GM18508 (cell line): ENCODE results near the gene IFT22.
"Not testable (repeated sequence)": the region's sequence is repeated elsewhere in the genome, so short reads cannot be mapped to it uniquely, and the experiment has no call there.

ENCODE experiments used
- ATAC-seq: cut with Tn5 transposase; IDR thresholded peaks from one replicate; pipeline ENCODE4 v1.9.1; 2021; ENCODE audit warnings: moderate number of reproducible peaks; ENCODE audit not compliant: insufficient read depth, unreplicated experiment

The IFT22 gene

DNA sequence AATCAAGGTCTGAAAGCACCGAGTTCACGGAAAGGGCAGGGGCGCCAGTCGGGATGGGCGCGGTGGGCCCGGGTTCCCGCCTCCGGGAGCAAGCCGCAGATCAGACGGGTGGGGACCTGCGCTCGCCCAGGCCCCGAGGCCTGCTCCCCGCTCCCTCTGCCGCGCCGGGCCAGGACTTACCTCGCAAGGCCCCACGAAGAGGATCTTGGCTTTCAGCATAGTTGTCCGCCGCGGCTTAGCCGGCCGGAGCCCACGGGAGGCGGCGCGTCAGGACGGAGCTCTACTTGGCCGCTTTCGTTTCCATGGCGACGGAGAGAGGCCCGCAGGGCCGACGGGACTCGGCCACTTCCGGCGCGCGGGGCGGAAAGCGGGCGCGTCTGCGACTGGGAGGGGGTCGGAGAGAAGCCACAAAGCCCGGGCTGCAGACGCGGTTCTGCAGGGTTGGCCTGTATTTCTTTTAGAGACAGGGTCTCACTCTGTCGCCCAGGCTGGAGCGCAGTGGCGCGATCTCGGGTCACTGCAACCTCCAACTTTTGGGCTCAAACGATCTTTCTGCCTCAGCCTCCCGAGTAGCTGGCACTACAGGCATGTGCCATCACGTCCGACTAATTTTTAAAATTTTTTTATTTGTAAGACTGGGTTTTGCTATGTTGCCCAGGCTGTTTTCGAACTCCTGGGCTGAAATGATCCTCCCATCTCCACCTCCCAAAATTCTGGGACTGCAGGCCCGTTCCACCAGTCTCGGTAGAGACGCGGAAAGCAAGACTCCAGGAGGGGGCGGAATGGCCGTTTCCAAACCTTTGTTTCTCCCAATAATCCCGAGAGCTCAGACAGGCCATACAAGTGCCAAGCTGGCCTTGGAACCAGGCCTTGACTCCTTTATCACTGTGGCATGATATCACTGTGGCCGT is at the start of gene IFT22:
IFT22 (minus strand) TSS at position 322 of the 911 bp plus-strand sequence; CDS start at position 219, 103 bp downstream.
- ATAC-seq = peak; percentile 49

GRCh38 chr7:101370836-101371235 is 49.2 kb upstream of the IFT22 start:
- ATAC-seq = no peak

GRCh38 chr7:101368422-101369165 is 47.0 kb upstream of the IFT22 start:
- ATAC-seq = no peak

DNA sequence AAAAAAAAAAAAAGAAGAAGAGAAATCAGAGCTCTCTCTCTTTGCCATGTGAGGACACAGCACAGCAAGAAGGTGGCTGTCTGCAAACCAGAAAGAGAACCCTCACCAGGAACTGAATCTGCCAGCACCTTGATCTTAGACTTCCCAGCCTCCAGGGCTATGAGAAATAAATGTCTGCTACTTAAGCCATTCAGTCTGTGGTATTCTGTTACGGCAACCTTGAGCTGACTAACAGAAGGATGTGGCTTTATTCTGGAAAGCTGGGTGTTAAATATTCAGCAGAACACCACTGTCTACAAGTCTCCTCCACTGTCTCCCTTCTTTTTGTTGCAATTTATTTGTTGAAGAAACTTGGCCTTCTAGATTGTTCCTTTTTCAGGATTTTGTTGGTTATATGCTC is 46.1 kb upstream of the IFT22 start:
- no peak for ATAC-seq

DNA sequence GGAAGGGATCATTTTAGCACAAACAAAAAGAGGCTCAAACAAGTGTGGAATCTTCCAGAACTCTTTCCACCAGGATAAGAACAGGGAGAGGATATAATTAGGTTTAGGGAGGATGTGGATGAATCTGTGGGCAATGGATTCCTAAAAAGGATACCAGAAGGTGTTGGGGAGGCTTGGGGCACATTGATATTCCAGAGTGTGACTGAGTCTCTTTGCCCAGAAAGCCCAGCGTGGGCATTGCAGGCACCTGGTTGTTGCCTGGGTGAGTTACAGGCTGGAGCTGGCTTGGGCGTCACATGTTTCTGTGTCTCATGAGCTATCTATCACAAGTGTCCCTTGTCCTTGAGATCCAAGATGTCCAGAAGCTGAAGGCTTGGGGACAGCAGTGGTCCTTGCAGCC is 44.3 kb upstream of the IFT22 start:
- ATAC-seq = no peak

DNA sequence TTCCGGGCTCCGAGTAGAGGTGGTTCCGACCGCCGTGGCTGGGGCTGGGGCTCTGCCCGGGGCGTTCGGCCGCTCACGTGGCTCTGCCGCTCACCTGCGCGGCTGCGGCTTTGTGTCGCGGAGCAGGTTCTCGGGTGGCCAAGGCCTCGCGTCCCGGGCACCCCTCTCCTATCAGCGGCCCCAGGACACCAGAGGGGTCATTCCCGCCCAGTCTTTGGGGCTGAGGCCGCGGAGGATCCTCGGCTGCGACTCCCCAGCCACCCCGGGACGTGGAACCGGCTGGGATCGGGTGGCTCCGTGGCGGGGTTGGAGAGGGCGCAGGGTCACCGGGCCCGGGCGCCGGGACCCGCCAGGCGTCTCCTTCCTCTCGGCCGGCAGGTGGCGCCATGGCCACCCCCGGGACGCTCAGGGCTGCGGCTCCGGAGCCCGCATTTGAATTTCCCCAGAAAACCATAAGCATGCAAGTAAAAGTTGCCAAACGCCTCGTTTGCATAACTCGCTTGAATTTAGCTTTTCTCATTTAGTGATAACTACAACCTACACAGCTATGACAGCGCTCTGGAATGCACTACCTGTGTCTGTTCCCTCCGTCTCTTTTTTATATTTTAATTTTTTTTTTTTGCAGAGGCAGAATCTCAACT is 42.2 kb upstream of the IFT22 start:
- no peak for ATAC-seq

DNA sequence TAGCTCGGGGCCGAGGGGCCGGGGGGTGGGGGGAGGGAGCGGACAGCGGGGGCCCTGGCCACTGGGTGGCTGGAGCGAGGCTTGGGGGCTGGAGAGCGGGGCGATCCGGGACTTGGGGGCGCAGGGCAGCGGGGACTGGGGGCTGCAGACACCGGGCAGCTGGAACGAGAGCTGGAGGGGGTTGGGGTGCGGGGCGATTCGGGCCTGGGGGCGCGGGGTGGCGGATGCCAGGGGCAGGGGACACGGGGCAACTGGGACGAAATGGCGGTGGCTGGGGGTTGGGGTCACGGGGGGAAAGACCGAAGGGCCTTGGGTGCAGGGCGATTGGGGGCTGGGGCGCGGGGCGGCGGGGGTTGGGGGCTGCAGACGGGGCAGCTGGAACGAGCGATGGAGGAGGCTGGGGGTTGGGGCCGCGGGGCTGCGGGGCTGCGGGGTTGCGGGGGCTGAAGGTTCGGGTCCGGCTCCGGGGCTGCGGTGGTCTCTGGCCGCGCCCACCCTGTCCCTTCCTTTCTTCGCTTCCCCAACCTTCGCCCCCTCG is 41.7 kb upstream of the IFT22 start:
- ATAC-seq = no peak

DNA sequence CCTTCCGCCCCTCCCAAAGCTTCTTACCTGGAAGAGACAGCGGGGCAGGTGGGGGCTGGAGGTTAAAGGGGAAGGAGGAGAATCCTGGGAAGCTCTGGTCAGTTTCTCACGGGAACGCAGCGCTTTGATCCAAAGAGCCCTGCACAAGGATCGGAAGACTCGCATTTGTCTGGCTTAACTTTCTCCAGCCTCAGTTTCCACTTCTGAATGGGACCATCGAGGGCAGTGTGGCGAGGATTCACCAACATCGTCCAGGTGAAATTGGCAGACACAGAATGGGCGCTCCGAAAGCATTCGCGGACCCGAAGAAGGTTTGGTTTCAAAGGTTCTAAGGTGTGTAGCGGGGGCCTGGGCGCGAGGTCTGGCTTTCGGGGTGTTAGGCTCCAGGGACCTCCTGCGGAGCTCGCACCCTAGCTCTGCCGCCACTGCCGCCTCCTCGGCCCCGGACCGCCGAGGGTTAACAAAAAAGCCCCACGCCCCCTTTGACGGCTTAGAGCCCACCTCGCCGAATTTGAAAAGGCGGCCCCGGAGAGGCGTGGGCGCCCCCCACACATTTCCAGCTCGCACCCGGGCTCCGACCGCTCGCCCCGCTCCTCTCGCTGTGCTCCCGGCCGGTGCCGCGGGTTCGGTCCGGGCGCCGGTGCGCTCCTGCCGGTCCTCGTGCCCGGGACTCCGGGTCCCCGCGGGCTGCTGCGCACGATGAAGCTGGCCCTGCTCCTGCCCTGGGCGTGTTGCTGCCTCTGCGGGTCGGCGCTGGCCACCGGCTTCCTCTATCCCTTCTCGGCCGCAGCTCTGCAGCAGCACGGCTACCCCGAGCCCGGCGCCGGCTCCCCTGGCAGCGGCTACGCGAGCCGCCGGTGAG is 41.0 kb upstream of the IFT22 start, which contains the start of gene COL26A1:
COL26A1 (plus strand) TSS at position 542 of the 862 bp plus-strand sequence; CDS start at position 700, 158 bp downstream.
- no peak for ATAC-seq

DNA sequence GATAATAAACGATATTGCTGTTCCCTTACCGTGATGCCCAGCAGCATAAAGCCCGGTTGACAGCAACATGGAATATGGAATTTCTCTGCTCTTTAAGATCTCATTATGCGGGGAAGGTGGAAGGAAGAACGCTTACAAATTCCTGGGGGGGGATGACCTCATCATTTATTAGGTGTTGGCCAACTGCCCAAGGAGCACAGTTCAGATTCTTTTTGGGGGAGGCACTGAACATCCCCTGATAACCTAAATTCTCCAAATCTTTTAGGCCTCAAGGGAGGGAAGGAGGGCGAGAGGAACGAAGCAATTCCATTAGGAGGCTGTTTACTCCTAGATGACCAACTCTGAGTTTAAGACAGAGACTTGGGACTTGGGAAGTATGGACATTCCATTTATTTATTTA is 35.8 kb upstream of the IFT22 start:
- ATAC-seq = no peak

- no peak for ATAC-seq
Measured at GRCh38 chr7:101352920-101353308, 31.3 kb upstream of the IFT22 start.

DNA sequence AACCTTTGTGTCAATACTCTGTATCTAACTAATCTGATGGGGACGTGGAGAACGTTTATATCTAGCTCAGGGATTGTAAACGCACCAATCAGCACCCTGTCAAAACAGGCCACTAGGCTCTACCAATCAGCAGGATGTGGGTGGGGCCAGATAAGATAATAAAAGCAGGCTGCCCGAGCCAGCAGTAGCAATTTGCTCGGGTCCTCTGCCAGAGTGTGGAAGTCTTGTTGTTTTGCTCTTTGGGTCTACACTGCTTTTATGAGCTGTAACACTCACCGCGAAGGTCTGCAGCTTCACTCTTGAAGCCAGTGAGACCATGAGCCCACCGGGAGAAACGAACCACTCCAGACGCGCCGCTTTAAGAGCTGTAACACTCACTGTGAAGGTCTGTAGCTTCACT is 27.7 kb upstream of the IFT22 start:
- ATAC-seq = not testable (repeated sequence)

DNA sequence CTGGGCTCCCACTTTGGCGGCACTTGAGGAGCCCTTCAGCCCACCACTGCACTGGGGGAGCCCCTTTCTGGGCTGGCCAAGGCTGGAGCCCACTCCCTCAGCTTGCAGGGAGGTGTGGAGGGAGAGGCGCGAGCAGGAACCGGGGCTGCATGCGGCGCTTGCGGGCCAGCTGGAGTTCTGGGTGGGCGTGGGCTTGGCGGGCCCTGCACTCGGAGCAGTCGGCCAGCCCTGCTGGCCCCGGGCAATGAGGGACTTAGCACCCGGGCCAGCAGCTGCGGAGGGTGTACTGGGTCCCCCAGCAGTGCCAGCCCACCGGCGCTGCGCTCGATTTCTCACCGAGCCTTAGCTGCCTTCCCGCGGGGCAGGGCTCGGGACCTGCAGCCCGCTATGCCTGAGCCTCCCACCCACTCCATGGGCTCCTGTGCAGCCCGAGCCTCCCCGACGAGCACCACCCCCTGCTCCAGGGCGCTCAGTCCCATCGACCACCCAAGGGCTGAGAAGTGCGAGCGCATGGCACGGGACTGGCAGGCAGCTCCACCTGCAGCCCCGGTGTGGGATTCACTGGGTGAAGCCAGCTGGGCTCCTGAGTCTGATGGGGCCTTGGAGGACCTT is 26.9 kb upstream of the IFT22 start:
- ATAC-seq = not testable (repeated sequence)

- no peak for ATAC-seq
Measured at GRCh38 chr7:101347477-101347876, 25.9 kb upstream of the IFT22 start.

GRCh38 chr7:101342892-101343291 is 21.3 kb upstream of the IFT22 start:
- no peak for ATAC-seq

DNA sequence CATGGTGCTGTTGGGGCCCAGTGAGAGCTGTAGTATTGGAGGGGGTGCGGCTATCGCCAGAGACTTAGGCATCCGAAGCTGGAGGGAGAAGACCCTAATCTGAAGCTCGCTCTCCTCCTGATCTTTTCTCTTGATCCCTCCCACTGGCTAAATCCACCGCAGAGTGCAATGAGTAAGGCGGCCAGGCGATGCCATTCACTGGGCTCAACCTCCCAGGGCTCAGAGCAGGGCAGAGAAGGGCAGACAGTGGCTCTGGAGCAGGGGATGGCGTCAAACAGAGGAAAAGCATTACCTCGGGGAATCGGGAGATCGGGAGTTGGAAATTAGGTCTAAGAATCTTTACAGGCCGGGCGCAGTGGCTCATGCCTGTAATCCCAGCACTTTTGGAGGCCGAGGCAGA is 18.8 kb upstream of the IFT22 start:
- ATAC-seq = no peak

DNA sequence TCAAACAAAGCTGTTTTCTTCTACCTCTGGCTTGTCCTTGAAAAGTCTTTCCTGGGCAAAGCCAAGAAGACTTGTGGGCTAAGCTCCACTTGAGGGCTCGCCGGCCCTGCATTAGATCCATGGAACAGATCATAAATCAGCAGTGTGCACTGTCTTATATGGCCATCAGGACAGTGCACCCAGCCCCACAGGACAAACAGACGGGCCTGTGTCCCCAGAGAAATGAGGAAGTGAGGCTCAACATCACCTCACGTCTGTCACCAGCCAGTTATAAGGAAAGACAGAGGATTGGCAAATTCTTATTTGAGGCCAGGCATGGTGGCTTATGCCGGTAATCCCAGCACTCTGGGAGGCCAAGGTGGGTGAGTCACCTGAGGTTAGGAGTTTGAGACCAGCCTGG is 12.3 kb upstream of the IFT22 start:
- no peak for ATAC-seq

DNA sequence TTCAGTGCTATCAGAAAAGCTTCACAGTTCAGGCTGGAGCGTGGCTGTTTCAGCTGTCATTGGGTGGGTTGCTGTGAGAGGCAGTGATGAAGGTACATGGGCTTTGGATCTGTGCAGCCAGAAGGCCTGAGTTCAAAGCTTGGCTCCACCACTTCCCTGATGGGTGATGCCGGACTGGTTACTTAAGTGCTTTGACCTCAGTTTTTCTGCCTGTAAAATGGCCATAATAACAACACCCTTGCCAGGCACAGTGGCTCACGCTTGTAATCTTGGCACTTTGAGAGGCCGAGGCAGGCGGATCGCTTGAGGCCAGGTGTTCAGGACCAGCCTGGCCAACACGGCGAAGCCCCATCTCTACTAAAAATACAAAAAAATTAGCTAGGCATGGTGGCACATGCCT is 10.4 kb upstream of the IFT22 start:
- ATAC-seq = no peak

DNA sequence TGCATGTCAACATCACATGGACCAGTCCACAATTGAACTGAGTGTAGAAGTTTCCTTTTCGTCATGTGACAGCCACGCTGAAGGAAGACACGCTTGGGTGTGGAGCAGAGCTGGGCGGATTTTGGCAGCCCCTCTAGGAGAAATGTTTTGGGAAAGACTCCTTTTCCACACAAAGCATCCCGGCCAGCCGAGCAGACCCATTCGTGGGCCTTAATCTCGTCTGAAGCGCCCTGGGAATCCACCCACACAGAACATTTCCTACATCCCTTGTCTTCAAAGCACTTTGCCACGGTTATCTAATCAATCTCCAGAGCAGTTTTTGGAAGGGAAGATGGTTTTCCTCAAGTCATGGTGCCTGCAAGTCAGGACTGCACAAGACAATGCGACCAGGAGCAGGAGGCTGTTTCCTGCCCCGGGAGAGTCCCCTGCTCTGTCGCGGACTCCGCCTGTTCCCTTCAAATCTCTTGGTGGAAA is 8.4 kb upstream of the IFT22 start:
- no peak for ATAC-seq

GRCh38 chr7:101328159-101328558 is 6.5 kb upstream of the IFT22 start:
- no peak for ATAC-seq
